GM21447 (cell line): Measurements from ENCODE around the gene KLF7.

Experiments
- ATAC-seq: cut with Tn5 transposase; IDR thresholded peaks from one replicate; pipeline ENCODE4 v1.9.1; 2021; ENCODE audit not compliant: unreplicated experiment

The KLF7 gene

DNA sequence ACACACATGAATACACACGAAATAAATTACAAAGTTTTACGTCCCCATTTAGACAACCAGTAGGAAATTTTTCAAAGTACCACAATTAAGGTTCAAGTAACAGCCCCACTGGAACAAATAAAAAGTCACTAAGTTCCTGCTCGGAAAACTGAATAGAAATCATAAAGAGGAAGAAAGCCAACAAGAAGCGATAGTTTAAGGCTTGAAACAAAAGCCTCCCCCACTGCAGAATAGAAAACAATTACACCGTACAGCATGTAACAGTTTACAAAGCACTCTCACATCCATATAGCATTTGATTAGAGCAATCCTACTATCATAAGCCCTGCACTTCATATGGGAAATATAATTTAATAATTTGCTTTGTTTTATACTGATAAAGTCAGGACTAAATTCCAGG, 15.5 kb downstream of the KLF7 start:
- no peak for ATAC-seq

DNA sequence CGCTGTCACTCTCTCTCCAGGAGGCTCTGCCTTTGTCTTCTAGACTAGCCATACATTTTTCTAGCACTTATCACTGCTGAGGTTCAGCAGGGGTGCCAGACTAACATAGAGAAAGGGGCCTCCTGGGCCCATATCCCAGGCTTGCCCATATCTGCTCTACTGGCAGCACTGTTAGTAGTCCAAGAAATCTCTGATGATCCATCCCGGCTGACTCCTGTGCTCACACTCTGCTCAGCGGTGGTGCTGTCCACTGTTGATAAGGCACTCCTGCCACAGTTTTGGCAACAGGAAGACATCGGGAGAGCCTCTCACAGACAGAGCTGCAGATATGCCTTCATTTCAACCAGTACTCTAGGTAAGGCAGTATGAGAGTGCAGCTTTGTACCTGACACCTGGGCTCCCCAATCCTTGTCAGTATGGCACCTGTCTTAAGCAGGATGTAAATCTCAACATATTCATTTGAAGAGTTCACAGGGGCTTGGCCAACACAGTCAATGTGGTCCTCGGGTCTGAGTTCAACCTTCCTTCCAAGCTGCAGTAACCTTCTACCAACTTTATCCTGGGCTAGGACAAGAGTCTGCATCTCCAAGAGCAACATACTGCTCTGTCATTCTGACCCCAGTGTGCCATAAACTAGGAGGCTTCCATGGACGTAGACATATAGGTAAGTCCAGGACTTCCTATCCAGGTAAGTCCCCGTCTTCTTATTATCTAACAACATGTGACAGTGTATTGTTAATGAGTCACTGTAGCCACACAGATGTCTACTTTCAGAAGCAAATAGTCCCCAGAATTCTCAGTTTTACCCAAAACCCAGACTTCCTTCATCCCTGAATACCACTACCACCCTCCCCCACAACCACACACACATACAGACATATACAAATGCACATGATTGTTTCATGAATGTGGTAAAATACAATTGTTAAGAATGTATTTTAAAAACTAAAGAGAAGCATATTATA, 16.2 kb downstream of the KLF7 start:
- peak; percentile 94 for ATAC-seq

DNA sequence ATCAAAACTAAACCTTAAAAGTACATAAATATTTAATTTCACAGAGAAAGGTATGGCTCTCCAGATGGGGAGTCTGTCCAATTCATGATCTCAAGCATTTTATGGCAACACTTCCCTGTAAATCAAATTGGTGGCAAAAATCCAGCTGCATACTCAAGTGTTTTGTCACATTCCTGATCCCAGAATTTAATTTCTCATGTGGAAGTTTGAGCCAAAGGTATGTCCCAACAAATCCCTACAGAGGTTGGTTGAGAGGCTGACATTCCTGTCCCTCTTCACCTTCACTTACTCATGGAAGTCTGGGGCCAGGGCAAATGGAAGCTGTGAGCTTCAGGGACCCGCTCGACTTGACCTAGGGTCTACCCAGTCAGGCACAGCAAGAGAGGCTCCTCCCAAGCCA, 17.7 kb downstream of the KLF7 start:
- ATAC-seq, result no peak

DNA sequence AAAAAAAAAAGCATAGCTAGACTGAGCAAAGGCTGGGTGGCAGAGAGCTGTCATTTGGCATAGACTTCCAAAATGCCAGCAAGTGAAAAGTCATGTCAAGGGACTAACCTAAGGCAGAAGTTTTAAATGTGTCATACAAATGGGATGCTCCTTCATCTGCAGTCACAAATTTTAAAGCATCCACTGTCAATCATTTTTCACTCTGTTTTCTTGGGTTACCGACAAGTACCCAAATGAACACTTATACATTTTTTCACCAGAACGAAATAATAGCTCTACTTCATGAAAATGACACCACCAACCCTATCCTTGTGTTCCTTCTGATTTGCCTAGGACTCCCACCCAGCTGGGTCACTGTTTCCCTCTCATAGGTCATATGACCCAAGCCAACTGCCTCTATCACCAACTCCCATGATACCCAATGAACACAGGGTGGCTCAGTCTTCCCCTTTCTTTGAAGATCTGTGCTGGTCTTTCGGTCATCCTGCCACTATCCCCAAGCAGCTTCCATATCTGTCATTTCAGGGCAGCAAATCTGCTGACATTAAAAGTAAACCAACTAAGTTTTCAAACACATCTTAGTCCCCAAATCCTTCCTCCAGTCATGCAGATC, 21.5 kb downstream of the KLF7 start:
- no peak for ATAC-seq

DNA sequence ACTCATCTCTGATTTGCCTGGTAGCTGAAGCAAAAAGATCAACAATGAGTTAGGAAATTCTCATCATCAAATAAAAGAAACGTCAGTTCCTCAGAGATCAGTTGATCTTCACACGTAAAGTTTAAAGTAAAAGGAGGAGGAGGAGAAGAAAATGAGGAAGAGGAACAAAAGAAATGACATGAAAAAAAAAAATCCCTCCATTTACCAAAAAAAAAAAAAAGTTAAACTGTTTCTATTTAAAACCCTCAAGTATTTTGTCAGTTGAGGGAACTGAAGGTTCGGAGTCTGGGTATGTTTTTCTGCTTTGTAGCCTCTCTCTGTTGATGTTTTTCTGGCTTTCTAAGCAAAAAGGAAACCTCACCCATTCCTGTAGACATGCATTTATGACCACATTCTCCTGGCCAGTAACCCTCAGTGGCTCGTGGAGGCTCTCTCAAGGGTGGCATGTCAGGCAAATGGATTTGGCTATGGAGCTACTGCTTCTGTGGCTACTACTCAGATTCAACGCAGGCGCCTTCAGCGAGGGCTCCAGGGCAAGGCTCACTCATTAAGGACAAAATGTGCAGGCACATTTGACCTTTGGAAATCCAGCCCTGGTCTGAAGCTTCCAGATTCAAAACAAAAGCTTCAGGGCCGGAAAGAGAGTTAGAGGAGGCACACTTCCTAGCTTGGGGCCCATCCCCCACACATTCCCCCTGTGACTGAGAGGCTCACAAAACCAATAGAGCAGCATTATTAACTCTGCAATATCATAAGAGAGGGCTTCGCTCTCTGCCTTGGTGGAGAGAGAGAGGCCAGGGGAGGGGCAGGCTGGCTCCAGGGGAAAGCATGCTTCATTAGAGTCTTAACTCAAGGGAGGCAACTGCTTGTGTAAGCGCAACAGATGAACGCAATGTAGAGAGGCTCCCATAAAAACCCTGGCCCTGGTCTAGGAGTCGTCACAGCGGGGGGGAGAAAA, 22.3 kb downstream of the KLF7 start:
- ATAC-seq, result peak; percentile 63

DNA sequence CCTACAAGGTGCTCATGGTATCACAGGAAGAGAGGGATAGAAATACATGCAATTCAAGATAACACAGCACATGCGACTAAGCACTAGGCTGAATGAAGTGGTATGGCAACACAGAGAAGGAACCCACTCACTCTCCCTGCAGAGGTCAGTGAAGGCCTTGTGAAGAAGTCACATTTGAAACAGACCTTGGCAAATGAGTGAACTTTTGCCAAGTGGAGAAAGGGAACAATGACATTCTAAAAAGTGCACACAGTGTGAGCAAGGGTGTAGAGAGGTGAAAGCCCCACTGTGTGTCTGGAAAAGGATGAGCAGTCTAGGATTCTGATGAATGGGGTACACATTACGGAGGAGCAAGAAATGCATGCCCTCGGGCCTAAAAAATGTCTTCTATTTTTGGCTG, 23.3 kb downstream of the KLF7 start:
- ATAC-seq, result peak; percentile 38

DNA sequence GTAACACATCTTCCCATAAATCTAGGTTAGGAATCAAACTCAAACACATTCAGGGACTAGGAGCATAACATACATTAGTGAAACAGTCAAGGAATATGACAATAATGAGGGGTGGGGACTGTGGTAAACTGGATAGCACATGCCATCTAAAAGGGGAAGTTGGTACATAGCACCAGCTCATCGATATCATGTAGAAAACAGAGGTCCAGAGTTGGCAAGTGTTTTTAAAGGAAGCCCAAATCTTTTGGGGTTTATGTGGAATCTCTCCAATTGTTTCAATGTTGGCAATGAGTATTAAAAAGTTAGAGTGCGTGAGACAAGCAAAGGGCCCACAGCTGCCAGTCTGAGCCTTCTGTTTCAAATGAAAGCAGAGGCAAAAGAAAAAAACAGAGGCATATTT, 24.4 kb downstream of the KLF7 start:
- no peak for ATAC-seq

DNA sequence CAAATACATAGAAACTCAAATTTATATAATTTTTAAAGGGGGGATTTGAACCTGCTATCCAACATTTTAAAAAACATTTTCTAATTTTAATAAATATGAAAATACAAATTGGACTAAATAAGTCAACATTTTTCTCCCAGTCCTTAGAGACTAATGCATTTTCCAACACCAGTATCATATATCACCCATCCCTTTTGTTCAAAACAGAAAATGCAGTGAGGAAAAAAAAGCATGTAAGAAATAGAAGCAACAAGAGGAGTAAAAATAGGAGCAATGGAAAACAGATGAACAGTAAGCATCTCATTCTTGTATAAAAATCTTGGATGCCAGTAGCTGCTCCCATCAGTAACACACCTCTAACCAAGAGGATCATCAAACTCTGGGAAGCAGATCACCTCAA, 25.5 kb downstream of the KLF7 start:
- no peak for ATAC-seq

DNA sequence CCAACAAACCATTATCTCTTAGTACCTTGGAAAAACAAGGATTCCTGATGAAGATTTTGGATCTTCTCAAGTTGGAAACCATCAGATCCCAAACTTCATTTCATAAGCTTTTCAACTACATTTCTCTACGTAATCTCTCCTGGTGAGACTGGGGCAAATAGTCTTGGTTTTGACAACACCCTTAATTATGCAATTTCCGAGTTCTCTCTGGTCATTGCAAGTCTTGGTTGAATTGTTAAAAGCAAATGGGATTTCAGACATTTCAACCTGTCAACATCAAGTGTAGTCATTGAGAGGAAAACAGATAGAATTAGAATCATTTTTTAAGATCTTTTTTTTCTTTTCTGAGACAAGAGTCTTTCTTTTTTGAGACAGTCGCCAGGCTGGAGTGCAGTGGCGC, 26.2 kb downstream of the KLF7 start:
- ATAC-seq, result no peak

DNA sequence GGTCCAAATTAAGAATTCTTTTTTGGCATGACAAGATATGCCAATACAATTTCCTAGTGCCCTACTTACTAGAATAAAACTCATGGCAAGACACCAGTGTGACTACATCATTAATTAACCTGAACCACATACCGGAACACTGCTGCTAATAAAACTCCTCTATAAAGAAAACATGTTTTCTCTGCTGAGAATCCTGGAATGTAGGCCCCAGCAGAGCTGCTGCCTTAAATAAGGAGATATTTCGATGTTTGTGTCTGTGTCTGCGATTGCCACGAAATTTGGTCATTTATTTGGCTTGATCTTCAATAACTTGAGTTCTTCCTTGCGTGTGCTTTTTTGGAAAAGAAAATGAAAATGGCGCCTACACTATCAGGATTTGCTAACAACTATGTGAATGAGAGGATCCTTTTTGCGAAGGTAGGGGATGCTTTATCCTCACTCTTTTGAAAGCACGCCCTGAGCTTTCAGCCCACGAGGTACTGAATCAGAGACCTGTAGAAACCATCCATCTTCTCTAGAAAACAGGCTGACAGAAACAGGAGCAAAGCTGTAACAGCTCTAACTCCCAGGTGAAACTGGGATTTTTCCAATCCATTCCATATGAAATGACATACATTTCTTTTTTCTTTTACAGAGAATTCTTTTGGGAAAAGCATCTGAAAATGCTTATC, 27.0 kb downstream of the KLF7 start:
- ATAC-seq, result no peak

DNA sequence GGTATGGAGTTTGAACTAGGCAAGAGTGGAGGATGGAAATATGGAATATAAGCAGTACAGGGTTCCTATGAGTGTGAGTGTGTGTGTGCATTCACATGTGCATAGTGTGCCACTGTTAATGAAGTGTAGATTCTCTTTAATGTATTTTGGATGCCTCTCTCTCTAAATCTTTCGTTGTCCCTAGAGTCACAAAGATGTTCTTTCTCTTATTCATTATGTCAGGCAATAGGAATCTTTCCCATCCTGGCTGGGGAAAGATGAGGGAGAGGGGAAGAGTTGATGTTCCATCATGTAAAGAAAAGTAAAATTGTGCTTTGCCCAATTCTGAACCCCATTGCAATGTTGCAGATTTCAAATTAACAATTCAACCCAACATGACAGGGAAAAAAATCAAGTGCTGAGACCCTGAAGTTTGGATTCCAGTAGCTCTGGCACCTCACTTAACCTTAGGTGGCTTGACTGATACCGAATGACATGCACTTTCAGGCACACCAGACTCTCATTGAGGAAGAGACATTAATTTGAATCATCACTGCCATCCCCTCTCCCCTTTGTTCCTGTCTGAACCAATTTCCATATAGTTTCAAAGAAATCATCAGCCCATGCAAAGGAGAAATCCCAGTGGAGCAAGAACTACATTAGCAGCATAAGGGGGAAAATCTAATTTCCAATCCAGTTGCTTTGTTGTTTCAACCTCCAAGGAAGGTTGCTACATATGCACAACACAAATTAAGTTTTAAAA, 28.0 kb downstream of the KLF7 start:
- ATAC-seq, result no peak

DNA sequence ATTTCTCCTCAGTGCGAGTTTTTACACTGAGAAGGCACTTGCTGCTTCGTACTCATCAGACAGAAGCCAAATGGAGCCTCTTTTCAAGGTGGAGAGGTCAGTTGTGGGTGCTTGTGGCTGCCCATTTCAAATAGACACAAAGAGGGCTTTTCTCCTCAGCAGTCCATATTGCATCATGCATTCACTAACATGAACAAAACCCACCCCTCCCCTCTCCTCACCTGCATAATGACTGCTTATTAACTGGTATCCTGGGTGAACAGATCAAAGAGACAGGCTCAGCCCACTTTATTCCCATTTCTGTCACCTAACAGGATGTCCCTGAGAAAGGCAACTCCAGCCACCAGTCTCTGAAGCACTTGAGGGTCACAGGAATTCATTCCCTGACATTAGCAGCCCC, 28.9 kb downstream of the KLF7 start:
- ATAC-seq, result no peak

DNA sequence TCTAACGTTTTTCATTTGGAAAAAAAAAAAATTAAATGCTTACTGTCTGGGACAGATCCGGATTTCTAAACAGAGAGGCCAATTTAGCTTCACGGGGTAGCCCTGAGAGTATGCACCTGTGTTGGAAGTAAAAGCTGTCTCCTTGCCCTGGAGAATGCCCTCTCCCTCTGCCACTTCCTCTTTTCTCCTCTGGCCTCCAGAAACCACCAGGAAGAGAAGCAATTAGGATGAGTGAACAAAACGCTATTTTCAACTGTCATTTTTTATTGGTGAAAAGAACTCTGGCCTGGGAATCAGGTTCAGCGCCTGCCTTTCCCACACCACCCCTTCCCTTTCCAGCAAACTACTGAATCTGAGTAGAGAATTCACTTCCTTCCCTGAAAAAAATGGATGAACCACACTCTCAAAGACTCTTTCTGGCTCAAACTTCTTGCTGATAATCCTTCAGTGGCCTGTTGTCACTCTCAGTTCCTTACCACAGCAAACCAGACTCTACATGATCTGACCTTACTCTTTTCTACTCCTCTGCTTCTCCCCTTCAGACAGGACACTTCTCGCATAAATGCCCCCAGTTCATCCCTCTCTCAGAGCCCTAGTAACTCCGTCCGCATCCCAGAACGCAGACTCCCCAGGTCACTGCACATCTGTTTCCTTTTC, 29.8 kb downstream of the KLF7 start:
- ATAC-seq, result no peak

DNA sequence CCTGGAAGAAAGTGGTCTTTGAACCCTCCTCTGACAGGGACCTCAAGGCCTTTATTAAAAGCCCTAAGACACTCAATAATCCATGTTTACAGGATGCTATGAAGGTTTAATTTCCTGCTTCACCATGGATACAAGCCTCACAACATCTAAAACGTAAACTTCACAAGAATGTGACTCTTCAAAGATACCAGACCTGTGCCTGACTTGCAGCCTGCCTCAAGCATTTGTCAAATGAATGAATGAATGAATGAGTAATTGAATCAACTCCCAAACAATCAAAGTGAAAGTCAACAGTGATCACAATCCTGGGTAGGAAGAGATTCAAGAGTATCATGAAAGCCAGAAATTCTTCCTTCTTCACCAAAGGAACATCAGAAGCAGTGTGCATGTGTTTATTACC, 30.4 kb downstream of the KLF7 start:
- ATAC-seq, result no peak

DNA sequence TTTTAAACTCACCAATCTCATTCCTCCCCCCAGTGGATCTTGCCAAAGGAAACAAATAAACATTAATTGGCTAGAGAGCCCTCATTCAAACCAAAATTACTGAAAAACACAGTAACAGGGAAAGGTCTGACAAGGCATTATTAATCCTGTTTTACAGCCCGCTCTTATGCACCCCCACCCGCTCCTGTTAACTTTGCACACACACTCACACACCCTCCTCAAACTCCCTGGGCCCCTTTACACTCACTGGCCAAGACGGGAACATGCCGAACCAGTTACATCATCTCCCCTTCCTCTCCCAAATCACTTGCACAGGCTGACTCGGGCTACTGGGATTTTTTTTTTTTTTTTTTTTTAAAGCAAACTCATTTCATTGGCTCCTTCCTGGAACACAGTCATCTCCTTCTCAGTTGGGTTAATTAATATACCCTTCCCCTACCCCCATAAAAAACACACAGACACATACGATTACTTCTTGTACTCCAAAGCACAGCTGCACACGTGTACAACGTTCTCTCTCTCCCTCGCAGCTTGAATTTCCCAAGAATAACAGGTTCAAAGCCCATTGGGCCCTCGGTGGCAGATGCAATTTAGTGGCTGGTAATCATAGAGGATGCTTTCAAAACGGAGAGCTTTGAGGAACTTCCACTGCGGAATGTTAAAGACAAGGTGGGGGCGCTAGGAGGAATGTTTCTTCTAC, 31.8 kb downstream of the KLF7 start:
- ATAC-seq, result no peak

DNA sequence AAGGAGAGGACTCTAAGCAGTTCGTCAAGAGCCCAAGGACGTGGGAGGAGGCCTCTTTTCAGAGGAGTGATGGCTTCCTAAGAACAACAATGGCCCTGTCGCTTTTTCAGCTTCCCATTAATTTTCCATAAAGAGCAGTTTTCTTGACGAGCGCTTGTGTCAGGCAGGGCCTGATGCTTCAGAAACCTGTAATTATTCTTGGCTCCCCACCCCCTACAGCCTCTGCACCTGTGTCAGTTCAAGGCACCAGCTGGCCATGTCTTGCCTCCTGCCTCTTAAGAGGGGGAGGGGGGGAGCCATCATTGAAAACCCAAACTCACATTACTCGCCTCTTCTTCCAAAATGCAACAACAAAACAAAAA, 32.3 kb downstream of the KLF7 start:
- no peak for ATAC-seq

DNA sequence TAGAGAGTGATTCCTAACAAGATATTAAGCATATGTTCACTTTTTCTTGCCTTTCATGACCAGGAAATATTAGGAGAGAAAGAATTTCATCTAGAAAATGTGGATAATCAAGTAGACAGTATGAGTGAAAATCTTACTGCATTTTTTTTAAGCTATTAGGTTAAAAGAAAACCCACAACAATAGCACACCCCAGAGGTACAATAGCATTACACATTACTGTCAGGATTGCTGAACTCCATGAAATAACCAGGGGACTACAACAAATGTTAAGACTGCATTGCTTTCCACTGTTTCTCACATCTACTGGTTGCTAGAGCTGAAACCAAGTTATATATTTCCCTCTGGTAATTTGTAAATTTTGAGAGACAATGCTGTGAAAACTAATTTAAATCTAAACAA, 33.7 kb downstream of the KLF7 start:
- no peak for ATAC-seq

DNA sequence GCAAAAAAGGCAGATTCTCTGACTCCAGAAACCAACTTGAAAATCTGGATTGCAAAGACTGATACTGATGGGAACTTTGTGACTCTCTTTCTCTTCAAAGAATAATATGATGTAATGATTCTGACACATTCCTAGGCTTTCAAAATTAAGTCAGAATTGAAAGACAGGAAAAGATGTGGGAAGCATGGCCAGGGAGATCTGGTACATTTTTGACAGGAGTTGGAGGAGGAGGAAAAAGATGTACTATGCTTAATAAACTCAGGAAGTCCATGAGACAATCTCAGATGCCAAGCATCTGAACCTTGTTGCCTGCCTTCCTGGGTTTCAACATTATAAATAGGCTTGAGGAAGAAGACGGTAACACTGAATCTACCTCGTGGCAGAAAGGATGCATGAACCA, 34.2 kb downstream of the KLF7 start:
- no peak for ATAC-seq

DNA sequence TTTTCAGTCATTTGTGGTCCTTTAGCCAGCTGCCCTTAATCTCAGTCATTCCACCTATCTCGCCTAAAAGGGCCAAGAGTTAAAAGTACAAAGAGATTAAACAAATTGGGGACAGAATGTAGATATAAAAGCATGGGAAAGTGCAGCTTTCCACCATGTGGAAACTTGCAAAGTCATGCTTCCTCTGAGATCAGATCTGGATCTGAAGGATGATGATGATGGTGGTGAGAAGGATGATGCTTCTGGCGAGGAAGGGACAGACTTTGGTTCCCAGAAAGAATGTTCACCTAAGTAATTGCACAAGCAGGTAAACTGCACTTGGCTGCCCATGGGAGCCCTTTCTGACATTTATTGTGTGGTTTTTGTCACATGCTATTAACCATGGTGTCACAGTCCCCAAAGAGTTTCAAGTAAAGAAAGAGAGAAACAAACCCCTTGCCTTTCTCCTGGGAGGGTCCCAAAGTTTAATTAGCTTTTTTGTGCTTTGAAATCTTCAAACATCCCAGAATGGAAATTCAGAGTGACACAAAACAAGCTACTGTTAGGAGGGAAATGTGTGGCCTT, 34.7 kb downstream of the KLF7 start:
- ATAC-seq, result no peak
